PFSK-1 (cell line): Measurements from ENCODE around the gene AOPEP.

Experiments
- FOXP2 ChIP-seq: optimal IDR thresholded peaks from 2 replicates; pipeline ENCODE3; 2011; ENCODE audit warnings: borderline replicate concordance, control low read depth, inconsistent platforms; ENCODE audit not compliant: insufficient read depth; ENCODE audit errors: extremely low read length, extremely low read depth
- POLR2AphosphoS5 ChIP-seq: IDR thresholded peaks from 2 replicates; pipeline ENCODE4 v1.6.1; 2012; ENCODE audit warnings: low read depth, mild to moderate bottlenecking, control low read depth, low read length, moderate library complexity
- SIN3A ChIP-seq: IDR thresholded peaks from 2 replicates; pipeline ENCODE4 v1.6.1; 2012; ENCODE audit warnings: mild to moderate bottlenecking, low read length, moderate library complexity, borderline replicate concordance; ENCODE audit not compliant: insufficient read depth
- TAF1 ChIP-seq: IDR thresholded peaks from 2 replicates; pipeline ENCODE4 v1.6.1; 2012; ENCODE audit warnings: low read length, control low read depth, borderline replicate concordance; ENCODE audit not compliant: insufficient read depth
- TF ChIP-seq, protein P1 (sequence below), 2 experiments: IDR thresholded peaks; 2 replicates each; pipeline versions ENCODE4 v1.6.1 to v1.8.0; 2011 to 2012; ENCODE audit warnings: low read depth in 2 of 2, low read length in 2 of 2, control low read depth in 1 of 2, inconsistent platforms in 1 of 2, mild to moderate bottlenecking in 1 of 2, moderate library complexity in 1 of 2; ENCODE audit not compliant: insufficient read depth in 1 of 2

Gene AOPEP

GRCh38 chr9:94741866-94742265, 15.4 kb downstream of the AOPEP start:
- TF ChIP-seq FOXP2 = no peak
- TF ChIP-seq POLR2AphosphoS5 = no peak
- TF ChIP-seq TAF1 = no peak
- no peak for TF ChIP-seq SIN3A
- TF ChIP-seq, protein P1, sequence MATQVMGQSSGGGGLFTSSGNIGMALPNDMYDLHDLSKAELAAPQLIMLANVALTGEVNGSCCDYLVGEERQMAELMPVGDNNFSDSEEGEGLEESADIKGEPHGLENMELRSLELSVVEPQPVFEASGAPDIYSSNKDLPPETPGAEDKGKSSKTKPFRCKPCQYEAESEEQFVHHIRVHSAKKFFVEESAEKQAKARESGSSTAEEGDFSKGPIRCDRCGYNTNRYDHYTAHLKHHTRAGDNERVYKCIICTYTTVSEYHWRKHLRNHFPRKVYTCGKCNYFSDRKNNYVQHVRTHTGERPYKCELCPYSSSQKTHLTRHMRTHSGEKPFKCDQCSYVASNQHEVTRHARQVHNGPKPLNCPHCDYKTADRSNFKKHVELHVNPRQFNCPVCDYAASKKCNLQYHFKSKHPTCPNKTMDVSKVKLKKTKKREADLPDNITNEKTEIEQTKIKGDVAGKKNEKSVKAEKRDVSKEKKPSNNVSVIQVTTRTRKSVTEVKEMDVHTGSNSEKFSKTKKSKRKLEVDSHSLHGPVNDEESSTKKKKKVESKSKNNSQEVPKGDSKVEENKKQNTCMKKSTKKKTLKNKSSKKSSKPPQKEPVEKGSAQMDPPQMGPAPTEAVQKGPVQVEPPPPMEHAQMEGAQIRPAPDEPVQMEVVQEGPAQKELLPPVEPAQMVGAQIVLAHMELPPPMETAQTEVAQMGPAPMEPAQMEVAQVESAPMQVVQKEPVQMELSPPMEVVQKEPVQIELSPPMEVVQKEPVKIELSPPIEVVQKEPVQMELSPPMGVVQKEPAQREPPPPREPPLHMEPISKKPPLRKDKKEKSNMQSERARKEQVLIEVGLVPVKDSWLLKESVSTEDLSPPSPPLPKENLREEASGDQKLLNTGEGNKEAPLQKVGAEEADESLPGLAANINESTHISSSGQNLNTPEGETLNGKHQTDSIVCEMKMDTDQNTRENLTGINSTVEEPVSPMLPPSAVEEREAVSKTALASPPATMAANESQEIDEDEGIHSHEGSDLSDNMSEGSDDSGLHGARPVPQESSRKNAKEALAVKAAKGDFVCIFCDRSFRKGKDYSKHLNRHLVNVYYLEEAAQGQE (IDR thresholded peaks at IDR 0.05; ENCODE audit: insufficient read depth in 1 of 2, low read depth in 2 of 2, low read length in 2 of 2) = no peak

- TF ChIP-seq POLR2AphosphoS5 (no peak), TAF1 (no peak), FOXP2 (no peak), SIN3A (no peak)
- TF ChIP-seq, protein P1 (IDR thresholded peaks at IDR 0.05; ENCODE audit: insufficient read depth in 1 of 2, low read depth in 2 of 2, low read length in 2 of 2) = no peak
Measured at GRCh38 chr9:94743035-94743954, 16.8 kb downstream of the AOPEP start.

DNA sequence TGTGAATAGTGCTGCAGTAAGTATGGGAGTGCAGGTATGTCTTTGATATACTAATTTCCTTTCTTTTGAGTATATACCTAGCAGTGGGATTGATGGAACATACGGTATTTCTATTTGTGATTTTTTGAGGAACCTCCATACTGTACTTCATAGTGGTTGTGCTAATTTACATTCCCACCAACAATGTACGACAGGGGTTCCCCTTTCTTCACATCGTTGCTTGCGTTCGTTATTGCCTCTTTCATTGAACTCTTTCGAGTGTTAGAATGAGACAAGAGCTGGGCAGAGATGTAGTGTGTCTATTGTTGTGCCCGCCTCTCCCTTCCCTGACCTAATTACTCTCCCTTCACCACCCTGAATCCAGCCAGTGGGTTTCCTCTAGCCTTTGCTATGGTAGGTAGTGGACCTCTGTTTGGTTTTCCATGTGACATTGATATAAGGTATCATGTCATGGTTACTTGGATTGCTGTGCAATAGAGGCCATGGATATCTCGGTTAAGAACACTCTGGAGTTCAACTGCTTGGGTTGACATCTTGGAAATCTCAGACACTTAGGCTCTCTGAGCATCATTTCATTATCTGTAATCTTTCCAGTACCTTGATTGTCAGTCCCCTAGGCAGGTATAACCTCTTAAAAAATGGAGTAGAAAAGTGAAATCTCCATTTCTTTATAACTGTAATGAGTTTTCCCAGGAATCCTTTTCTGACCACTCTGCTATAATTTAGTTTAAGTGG, 19.5 kb downstream of the AOPEP start:
- TF ChIP-seq TAF1 (no peak), SIN3A (no peak), POLR2AphosphoS5 (no peak), FOXP2 (no peak)
- TF ChIP-seq, protein P1 (IDR thresholded peaks at IDR 0.05; ENCODE audit: insufficient read depth in 1 of 2, low read depth in 2 of 2, low read length in 2 of 2) = no peak

GRCh38 chr9:94746541-94747370, 20.3 kb downstream of the AOPEP start:
- TF ChIP-seq POLR2AphosphoS5 (no peak), FOXP2 (no peak), SIN3A (no peak), TAF1 (no peak)
- TF ChIP-seq, protein P1 (IDR thresholded peaks at IDR 0.05; ENCODE audit: insufficient read depth in 1 of 2, low read depth in 2 of 2, low read length in 2 of 2) = no peak
